ENCODE measurements around the gene OSM. TPM values are rescaled to one million over a fixed set of nuclear protein-coding genes. Genes with fewer than 3 reads are reported as not detected.

OSM gene
- total RNA-seq, 1 experiment from 2014 or later, result not detected

- no peak overlapping the region for H3K9ac ChIP-seq (ENCODE audit: low read length)
These were observed 12.6 kb upstream of the OSM start for GRCh38 chr22:30279046-30279788.

GRCh38 chr22:30277547-30278344, 11.1 kb upstream of the OSM start:
- no peak for TF ChIP-seq TCF7L2 (IDR thresholded peaks at IDR 0.05; ENCODE audit: borderline replicate concordance, extremely low read depth, insufficient read depth, insufficient read length)
- no peak for TF ChIP-seq EGR1 (IDR thresholded peaks at IDR 0.05; ENCODE audit: low read depth)
- TF ChIP-seq REST (IDR thresholded peaks at IDR 0.05; ENCODE audit: low read depth), result no peak
- Histone ChIP-seq H3K4me3 (replicated peaks in 1 of 2; ENCODE audit: low read depth in 1 of 2, low read length in 2 of 2) (no peak overlapping the region), H3K9me2 (ENCODE audit: insufficient read depth) (no peaks in the 10 kb centered on the region), H3K36me3 (ENCODE audit: control insufficient read depth in 1 of 2, insufficient read depth in 2 of 2, low read length in 2 of 2) (no peaks in the 10 kb centered on the region), H3K27ac (ENCODE audit: low read depth, low read length) (no peak overlapping the region), H3K4me1 (ENCODE audit: control insufficient read depth in 1 of 2, insufficient read depth in 2 of 2, low read length in 2 of 2) (peaks cover 5 to 17% of the 10 kb centered on the region in 2 experiments; a peak in 3 of 4 replicates), H3K27me3 (ENCODE audit: insufficient read depth, low read length) (no peaks in the 10 kb centered on the region), H3K9ac (ENCODE audit: low read length) (peak overlapping the region; percentile 13; the same call in 1 of the 2 replicates), H2AFZ (ENCODE audit: low read depth, low read length, poor library complexity, severe bottlenecking) (no peak overlapping the region), H4K20me1 (ENCODE audit: insufficient read depth) (no peaks in the 10 kb centered on the region), H3K79me2 (ENCODE audit: insufficient read depth, low read length) (no peaks in the 10 kb centered on the region), H3K9me3 (ENCODE audit: control insufficient read depth in 1 of 2, insufficient read depth in 1 of 2, low read depth in 1 of 2, low read length in 2 of 2) (no peaks in the 10 kb centered on the region), H3K4me2 (ENCODE audit: low read length) (peak overlapping the region; percentile 27)
- no peak for DNase-seq (ENCODE audit: low read depth, low spot score)
- intact Hi-C loops (cut with micrococcal nuclease), result no loop called here
- RAD21 ChIA-PET (ENCODE audit: low non-redundant PET in 1 of 2, low total read pairs in 2 of 2, uncharacterized antibody in 2 of 2, unreplicated experiment in 2 of 2), result no interaction called here
- BruUV-seq (replicated peaks), result no TSS peak
- peak; percentile 7; the same call in 1 of the 2 replicates for ATAC-seq
- CTCF ChIA-PET, result interaction anchor here (0.7 to 1.5 kb wide), 4 partner anchors 8 to 146 kb away, joined by 3 to 9 read pairs (median 4); no protein-coding TSS in a partner anchor
- POLR2A ChIA-PET, result interaction anchor here (0.6 to 1.0 kb wide), 3 partner anchors 12 to 73 kb away, joined by 3 to 5 read pairs (median 3); partner anchors contain the start of gene CASTOR1

More at GRCh38 chr22:30279046-30279788, 12.6 kb upstream of the OSM start:
- no peaks in the 10 kb centered on the region for H3K79me2 ChIP-seq (ENCODE audit: insufficient read depth, low read length)
- no peak for TF ChIP-seq ZFX (IDR thresholded peaks at IDR 0.05)
- TF ChIP-seq ELF1 (IDR thresholded peaks at IDR 0.05; ENCODE audit: borderline replicate concordance, low read depth), result no peak
- no peak for TF ChIP-seq RAD21 (IDR thresholded peaks at IDR 0.05; ENCODE audit: low read depth)
- no peak for TF ChIP-seq SP1 (IDR thresholded peaks at IDR 0.05; ENCODE audit: low read depth)
- no peak for TF ChIP-seq MAX (IDR thresholded peaks at IDR 0.05)
- ChIA-PET RAD21 (ENCODE audit: low non-redundant PET in 1 of 2, low total read pairs in 2 of 2, uncharacterized antibody in 2 of 2, unreplicated experiment in 2 of 2) (no interaction called here), CTCF (interaction anchor here (0.6 kb wide), 1 partner anchor 552 kb away, joined by 6 read pairs; no protein-coding TSS in a partner anchor), POLR2A (no interaction called here)
- H3K4me3 ChIP-seq (replicated peaks in 1 of 2; ENCODE audit: low read depth in 1 of 2, low read length in 2 of 2), result no peak overlapping the region
- ATAC-seq (no peak), DNase-seq (ENCODE audit: low read depth, low spot score) (no peak)
- BruUV-seq (replicated peaks), result no TSS peak
- no peaks in the 10 kb centered on the region for H3K9me3 ChIP-seq (ENCODE audit: control insufficient read depth in 1 of 2, insufficient read depth in 1 of 2, low read depth in 1 of 2, low read length in 2 of 2)
- no peaks in the 10 kb centered on the region for H3K27me3 ChIP-seq (ENCODE audit: insufficient read depth, low read length)
- no peaks in the 10 kb centered on the region for H3K9me2 ChIP-seq (ENCODE audit: insufficient read depth)
- H3K36me3 ChIP-seq (ENCODE audit: control insufficient read depth in 1 of 2, insufficient read depth in 2 of 2, low read length in 2 of 2), result no peaks in the 10 kb centered on the region
- no peak overlapping the region for H3K27ac ChIP-seq (ENCODE audit: low read depth, low read length)
- no peaks in the 10 kb centered on the region for H4K20me1 ChIP-seq (ENCODE audit: insufficient read depth)
- H2AFZ ChIP-seq (ENCODE audit: low read depth, low read length, poor library complexity, severe bottlenecking), result no peak overlapping the region
- H3K4me1 ChIP-seq (ENCODE audit: control insufficient read depth in 1 of 2, insufficient read depth in 2 of 2, low read length in 2 of 2), result peaks cover 5 to 18% of the 10 kb centered on the region in 2 experiments; a peak in 3 of 4 replicates
- intact Hi-C loops (cut with micrococcal nuclease), result no loop called here
- no peak overlapping the region for H3K4me2 ChIP-seq (ENCODE audit: low read length)

Measured in HCT116 (cell line).